Measurements from ENCODE around the gene ABT1. TPM values are rescaled to one million over a fixed set of nuclear protein-coding genes. Genes with fewer than 3 reads are reported as not detected.

The ABT1 gene
- total RNA-seq, 2 experiments from 2014 or later: 17.3 to 18.4 TPM

GRCh38 chr6:26611599-26611998 lies 14.8 kb downstream of the ABT1 start:
- DNase-seq: no peak
- Mint-ChIP-seq H3K4me3 (no peak overlapping the region), H3K36me3 (ENCODE audit: low read depth) (no peaks in the 10 kb centered on the region), H3K27me3 (ENCODE audit: low read depth) (peaks cover 26% of the 10 kb centered on the region), H3K27ac (no peak overlapping the region), H3K9me3 (no peaks in the 10 kb centered on the region), H3K4me1 (ENCODE audit: low read depth) (peaks cover 17% of the 10 kb centered on the region)
- CTCF ChIA-PET: interaction anchor here (0.7 to 0.9 kb wide), 2 partner anchors 39 to 466 kb away, joined by 3 to 5 read pairs; no protein-coding TSS in a partner anchor
- intact Hi-C loops (cut with micrococcal nuclease): no loop called here

DNA sequence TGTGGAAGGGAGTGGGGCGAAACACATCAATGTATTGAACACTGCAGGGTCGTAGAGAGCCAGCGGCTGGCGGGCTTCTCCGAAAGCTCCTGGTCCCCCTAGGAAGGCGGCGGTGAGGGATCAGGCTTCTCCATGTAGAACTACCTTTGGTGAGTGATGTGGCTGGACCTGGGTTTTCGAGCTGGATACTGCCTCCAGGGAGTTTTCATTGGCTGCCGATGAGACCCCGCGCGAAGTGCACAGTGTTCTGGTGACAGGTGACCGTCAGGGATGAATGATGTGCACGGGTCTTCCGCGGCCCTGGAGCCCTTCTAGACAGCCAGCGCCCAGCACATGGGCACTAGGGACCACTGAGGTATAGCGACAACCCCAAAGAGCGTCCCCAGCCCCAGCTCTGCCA lies 16.4 kb downstream of the ABT1 start:
- DNase-seq: no peak
- peaks cover 26% of the 10 kb centered on the region for H3K27me3 Mint-ChIP-seq (ENCODE audit: low read depth)
- no peak overlapping the region for H3K27ac Mint-ChIP-seq
- CTCF ChIA-PET: interaction anchor here (0.6 to 1.0 kb wide), 3 partner anchors 18 to 515 kb away, joined by 3 to 4 read pairs (median 3); no protein-coding TSS in a partner anchor
- peak overlapping the region; percentile 52 for H3K4me3 Mint-ChIP-seq
- intact Hi-C loops (cut with micrococcal nuclease): no loop called here
- peaks cover 12% of the 10 kb centered on the region for H3K4me1 Mint-ChIP-seq (ENCODE audit: low read depth)
- H3K36me3 Mint-ChIP-seq (ENCODE audit: low read depth): no peaks in the 10 kb centered on the region
- no peaks in the 10 kb centered on the region for H3K9me3 Mint-ChIP-seq

DNA sequence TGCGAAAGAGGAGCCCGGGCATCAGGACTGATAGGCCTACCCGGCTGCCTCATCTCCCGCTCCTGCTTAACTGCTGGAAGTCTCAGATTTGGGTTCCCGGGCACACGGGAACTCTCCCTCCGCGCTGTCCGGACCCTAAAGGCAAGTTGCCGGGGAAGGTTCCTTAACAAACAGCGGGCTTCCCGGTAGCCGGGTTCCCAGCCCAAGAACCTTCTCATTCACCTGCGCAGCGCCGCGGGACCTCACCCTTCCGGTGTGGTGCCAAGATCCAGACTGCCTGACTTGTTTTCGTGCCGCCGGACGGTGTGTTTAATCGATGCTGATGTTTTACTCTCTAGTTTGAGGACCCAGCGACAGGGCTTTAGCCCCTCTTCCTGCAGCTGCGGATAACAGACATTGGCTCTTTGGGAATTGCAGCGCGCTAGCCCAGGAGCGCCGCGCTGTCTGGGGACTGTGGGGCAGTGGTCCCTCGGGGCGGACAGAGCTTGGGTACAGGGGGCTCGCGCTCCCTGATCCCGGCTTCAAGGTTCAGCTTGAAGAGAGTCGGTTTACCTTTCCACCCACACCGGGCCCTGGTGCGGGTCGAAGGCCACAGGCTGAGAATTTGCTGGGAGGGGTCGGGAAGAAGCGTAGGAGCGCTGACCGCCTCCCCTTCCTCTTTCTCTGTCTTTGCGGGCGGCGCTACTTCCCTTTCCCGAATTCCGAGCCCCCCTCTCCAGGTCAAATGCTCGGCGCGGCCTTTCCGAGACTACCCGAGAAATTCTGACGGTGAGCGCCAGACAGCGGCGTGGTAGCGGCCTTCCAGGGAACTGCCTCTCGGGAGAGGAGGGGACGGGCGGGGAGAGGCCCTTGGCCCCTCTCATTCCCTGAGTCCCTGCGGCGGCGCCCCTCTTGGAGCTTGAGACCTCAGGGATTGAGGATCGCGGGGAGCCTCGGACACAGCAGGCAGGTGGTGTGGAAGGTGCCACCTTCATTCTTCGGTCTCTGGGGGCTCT lies 17.2 kb downstream of the ABT1 start:
- Mint-ChIP-seq H3K9me3 (no peaks in the 10 kb centered on the region), H3K27me3 (ENCODE audit: low read depth) (peaks cover 26% of the 10 kb centered on the region), H3K27ac (no peak overlapping the region), H3K4me1 (ENCODE audit: low read depth) (peaks cover 12% of the 10 kb centered on the region), H3K36me3 (ENCODE audit: low read depth) (no peaks in the 10 kb centered on the region), H3K4me3 (peak overlapping the region; percentile 74)
- CTCF ChIA-PET: interaction anchor here (0.6 to 1.0 kb wide), 2 partner anchors 47 to 514 kb away, joined by 3 read pairs; no protein-coding TSS in a partner anchor
- intact Hi-C loops (cut with micrococcal nuclease): no loop called here
- peak; percentile 43 for DNase-seq

GRCh38 chr6:26623339-26623859 lies 26.6 kb downstream of the ABT1 start:
- Mint-ChIP-seq H3K4me1 (ENCODE audit: low read depth) (no peaks in the 10 kb centered on the region), H3K27me3 (ENCODE audit: low read depth) (peaks cover 3% of the 10 kb centered on the region), H3K27ac (no peak overlapping the region), H3K9me3 (peaks cover 7% of the 10 kb centered on the region), H3K4me3 (no peak overlapping the region), H3K36me3 (ENCODE audit: low read depth) (no peaks in the 10 kb centered on the region)
- CTCF ChIA-PET: no interaction called here
- DNase-seq: no peak
- intact Hi-C loops (cut with micrococcal nuclease): no loop called here

- H3K36me3 Mint-ChIP-seq (ENCODE audit: low read depth): no peaks in the 10 kb centered on the region
- H3K4me1 Mint-ChIP-seq (ENCODE audit: low read depth): no peaks in the 10 kb centered on the region
- H3K27me3 Mint-ChIP-seq (ENCODE audit: low read depth): peaks cover 3% of the 10 kb centered on the region
- CTCF ChIA-PET: interaction anchor here (0.6 kb wide), 1 partner anchor 855 kb away, joined by 3 read pairs; no protein-coding TSS in a partner anchor
- H3K9me3 Mint-ChIP-seq: peaks cover 7% of the 10 kb centered on the region
- H3K27ac Mint-ChIP-seq: no peak overlapping the region
- no peak overlapping the region for H3K4me3 Mint-ChIP-seq
- intact Hi-C loops (cut with micrococcal nuclease): no loop called here
- DNase-seq: no peak
Measured at GRCh38 chr6:26624557-26624956, 27.8 kb downstream of the ABT1 start.

- intact Hi-C loops (cut with micrococcal nuclease): no loop called here
- H3K27ac Mint-ChIP-seq: no peak overlapping the region
- CTCF ChIA-PET: no interaction called here
Measured at GRCh38 chr6:26627843-26628242, 31.1 kb downstream of the ABT1 start.

DNA sequence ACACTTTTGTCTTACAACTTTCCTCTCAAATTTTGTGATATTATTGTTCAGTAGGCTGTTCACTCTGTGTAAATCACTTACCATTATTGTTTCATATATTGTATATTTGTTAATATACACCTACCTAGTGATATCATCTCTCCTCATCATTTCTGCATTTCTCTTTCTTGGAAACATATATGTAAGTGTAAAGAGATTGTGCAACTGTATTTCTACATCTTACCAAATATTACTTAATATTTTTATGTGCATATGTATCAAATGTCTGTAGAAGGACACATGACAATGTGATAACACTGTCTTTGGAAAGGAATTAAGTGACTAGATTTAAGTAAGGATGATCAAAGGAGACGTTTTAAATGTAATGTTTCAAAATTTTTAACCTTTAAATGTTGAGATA lies 32.6 kb downstream of the ABT1 start:
- Mint-ChIP-seq H3K27me3 (ENCODE audit: low read depth) (no peaks in the 10 kb centered on the region), H3K27ac (no peak overlapping the region), H3K9me3 (peaks cover 7% of the 10 kb centered on the region), H3K36me3 (ENCODE audit: low read depth) (peaks cover 5% of the 10 kb centered on the region), H3K4me3 (no peak overlapping the region), H3K4me1 (ENCODE audit: low read depth) (no peaks in the 10 kb centered on the region)
- CTCF ChIA-PET: no interaction called here
- intact Hi-C loops (cut with micrococcal nuclease): no loop called here
- DNase-seq: no peak

More at GRCh38 chr6:26627843-26628242, 31.1 kb downstream of the ABT1 start:
- Mint-ChIP-seq H3K9me3 (peaks cover 7% of the 10 kb centered on the region), H3K36me3 (ENCODE audit: low read depth) (no peaks in the 10 kb centered on the region), H3K4me1 (ENCODE audit: low read depth) (no peaks in the 10 kb centered on the region), H3K4me3 (no peak overlapping the region), H3K27me3 (ENCODE audit: low read depth) (no peaks in the 10 kb centered on the region)
- no peak for DNase-seq

DNA sequence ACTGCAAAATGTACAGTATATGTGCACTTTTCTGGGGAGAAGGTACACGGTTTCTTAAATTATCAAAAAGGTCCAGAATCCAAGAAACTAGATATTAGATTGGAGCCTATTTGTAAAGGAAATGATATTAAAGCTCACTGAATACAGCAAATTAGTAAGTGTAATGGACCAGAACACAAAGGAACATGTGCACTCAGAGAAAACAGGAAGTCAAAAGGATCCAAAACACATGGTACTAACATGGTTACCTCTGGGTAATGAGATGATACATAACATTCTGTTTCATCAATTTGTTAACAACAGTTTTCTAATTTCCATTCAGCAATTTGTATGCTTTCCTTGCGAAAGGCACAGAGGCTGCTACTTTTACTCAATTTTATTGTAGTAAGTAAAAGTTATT lies 44.1 kb downstream of the ABT1 start:
- H3K4me3 Mint-ChIP-seq: no peak overlapping the region
- no peaks in the 10 kb centered on the region for H3K4me1 Mint-ChIP-seq (ENCODE audit: low read depth)
- no peak overlapping the region for H3K27ac Mint-ChIP-seq
- intact Hi-C loops (cut with micrococcal nuclease): no loop called here
- DNase-seq: no peak
- H3K9me3 Mint-ChIP-seq: peaks cover 26% of the 10 kb centered on the region
- CTCF ChIA-PET: no interaction called here
- H3K36me3 Mint-ChIP-seq (ENCODE audit: low read depth): peaks cover 62% of the 10 kb centered on the region
- H3K27me3 Mint-ChIP-seq (ENCODE audit: low read depth): no peaks in the 10 kb centered on the region

DNA sequence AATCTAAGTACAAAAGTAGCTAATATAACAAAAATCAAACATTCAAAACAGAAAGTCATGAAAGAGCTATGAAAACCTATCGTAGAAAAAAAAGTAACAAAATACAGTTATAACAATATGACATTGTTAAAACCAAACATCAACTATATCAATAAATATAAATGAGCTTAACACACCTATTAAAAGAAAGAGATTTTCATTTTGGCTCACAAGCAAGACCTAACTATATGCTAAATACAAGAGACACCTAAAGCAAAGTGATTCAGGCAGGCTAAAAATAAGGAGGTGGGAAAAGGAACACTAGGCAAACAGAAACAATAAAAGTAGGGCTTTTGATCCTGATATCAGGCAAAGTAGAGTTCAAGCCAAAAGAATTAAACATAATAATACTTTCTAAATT lies 49.3 kb downstream of the ABT1 start:
- H3K4me3 Mint-ChIP-seq: no peak overlapping the region
- H3K9me3 Mint-ChIP-seq: peaks cover 12% of the 10 kb centered on the region
- H3K4me1 Mint-ChIP-seq (ENCODE audit: low read depth): no peaks in the 10 kb centered on the region
- CTCF ChIA-PET: no interaction called here
- peaks cover 61% of the 10 kb centered on the region for H3K36me3 Mint-ChIP-seq (ENCODE audit: low read depth)
- intact Hi-C loops (cut with micrococcal nuclease): no loop called here
- no peaks in the 10 kb centered on the region for H3K27me3 Mint-ChIP-seq (ENCODE audit: low read depth)
- DNase-seq: no peak
- no peak overlapping the region for H3K27ac Mint-ChIP-seq

Other genes with a start within 250 kb of the ABT1 start
- 10 to 100 TPM; 67.6 to 80.5 TPM for gene BTN3A2, start 231.8 kb upstream of the ABT1 start, total RNA-seq
- 10 to 100 TPM; 18.3 to 18.7 TPM for gene BTN2A2, start 213.8 kb upstream of the ABT1 start, total RNA-seq
- gene BTN3A1, start 194.7 kb upstream of the ABT1 start, total RNA-seq: 10 to 100 TPM; 37.6 to 40.0 TPM
- gene BTN3A3, start 156.4 kb upstream of the ABT1 start, total RNA-seq: 10 to 100 TPM; 40.4 to 40.8 TPM
- gene BTN2A1, start 139.0 kb upstream of the ABT1 start, total RNA-seq: 10 to 100 TPM; 16.0 TPM
- gene BTN1A1, start 96.7 kb upstream of the ABT1 start, total RNA-seq: under 1 TPM; 0.07 to 0.10 TPM
- 10 to 100 TPM; 70.4 to 73.2 TPM for gene HMGN4, start 58.6 kb upstream of the ABT1 start, total RNA-seq
- 1 to 10 TPM; 8.8 to 9.6 TPM for gene ZNF322, start 62.8 kb downstream of the ABT1 start, total RNA-seq

Measured in activated naive CD4-positive, alpha-beta T cell treated with anti-CD3 and anti-CD28 coated beads for 36 hours (primary cell).